Measurements from ENCODE around the gene PARVA.

The PARVA gene

GRCh38 chr11:12536566-12536965 is 159.2 kb downstream of the PARVA start:
- DNase-seq, result no peak

DNA sequence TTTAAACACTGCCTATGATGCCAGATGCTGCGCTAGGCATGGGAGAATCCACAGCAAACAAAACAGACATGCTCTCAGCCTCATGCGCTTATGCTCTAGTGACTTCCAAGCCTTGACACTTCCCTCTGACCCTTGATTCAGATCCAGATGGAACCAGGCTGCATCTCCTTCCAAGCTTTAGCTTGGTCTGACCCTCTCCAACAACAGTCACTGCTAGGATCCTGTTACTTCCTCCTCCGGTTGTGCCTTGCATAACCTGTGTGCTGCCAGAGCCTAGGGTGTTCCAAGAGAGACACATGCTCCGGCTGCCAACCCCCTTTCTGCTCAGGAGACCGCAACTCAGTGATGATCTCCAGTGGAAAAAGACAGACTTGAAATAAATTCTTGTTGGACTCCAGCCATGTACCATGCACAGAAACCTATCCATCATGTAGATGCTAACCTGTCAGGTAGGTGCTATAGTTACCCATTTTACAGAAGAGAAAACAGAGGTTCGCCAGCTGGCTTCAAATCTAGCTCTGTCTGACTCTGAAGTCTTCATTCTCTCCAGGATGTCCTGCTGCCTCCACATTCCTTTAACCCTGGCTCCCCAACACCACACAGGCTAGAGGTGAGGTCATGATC is 160.5 kb downstream of the PARVA start:
- no peak for DNase-seq

GRCh38 chr11:12538889-12539421 is 161.6 kb downstream of the PARVA start:
- DNase-seq, result no peak

- no peak for DNase-seq
Measured at GRCh38 chr11:12539572-12539971, 162.2 kb downstream of the PARVA start.

- no peak for DNase-seq
Measured at GRCh38 chr11:12540075-12540680, 162.8 kb downstream of the PARVA start.

DNA sequence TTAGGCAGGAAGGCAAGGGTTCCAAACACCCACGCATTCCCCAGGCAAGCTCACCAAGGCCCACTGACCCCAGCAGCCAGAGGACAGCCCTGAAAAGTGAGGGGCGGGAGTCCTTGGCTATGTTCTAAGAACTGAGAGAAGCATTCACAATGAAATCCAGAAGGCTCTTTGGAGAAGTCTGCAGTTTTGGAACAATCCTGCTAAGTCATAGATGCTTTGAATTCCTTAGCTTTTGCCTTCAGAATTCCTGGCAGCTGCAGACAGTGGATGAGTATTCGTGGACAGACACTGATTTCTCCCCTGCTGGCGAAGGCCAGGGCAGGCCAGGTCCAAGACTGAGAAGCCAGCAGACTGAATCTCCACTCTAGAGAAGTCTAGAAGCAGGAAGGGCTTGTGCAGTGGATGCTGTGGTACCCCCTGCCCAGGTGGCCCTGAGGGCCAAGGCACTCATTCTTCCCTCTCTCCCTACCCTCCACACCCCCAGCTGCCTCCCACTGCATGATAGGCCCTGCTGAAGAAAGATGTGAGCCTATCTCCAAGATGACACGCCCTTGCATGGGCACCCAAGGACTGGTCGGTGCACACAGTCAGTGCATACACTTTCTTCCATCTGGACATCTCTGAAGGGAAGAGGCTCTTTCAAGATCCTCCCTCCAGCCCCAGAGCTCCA is 163.7 kb downstream of the PARVA start:
- no peak for DNase-seq

- no peak for DNase-seq
Measured at GRCh38 chr11:12541583-12542151, 164.3 kb downstream of the PARVA start.

DNA sequence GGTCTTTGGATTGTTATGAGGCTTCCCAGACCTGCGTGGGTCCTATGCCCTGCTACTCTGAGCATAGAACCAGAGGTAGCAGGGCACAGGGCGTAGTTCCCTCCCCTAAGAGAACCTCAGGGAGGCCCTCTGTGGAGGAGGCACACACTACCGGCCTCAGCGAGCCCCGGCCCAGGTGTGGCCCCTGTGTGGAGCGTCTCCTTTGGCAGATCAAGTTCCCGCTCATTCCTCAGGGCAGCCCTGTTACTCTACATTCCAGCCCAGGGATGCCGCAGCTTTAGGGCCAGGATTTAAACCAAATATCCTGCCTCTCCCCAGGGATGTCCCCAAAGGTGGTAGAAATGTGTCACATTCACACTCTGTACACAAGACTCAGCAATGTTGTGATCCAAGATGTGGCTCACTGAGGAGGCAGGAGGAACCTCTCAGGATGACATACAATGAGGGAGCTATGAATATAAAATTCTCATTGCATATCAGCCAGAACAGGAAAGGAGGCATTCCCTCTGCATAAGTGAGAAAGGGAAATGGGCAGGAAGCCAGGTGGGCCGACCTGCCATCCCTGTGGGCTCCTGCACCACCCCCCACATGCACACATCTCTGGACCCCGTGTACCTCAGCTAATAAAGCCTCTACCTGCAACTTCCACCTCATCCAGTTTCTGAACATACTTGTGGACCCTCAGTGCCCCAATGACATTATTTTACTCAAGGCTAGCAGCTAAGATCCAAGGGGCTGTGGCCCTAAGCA is 165.0 kb downstream of the PARVA start:
- DNase-seq, result no peak

GRCh38 chr11:12543596-12544415 is 166.4 kb downstream of the PARVA start:
- no peak for DNase-seq

- no peak for DNase-seq
Measured at GRCh38 chr11:12544986-12545775, 167.8 kb downstream of the PARVA start.

DNA sequence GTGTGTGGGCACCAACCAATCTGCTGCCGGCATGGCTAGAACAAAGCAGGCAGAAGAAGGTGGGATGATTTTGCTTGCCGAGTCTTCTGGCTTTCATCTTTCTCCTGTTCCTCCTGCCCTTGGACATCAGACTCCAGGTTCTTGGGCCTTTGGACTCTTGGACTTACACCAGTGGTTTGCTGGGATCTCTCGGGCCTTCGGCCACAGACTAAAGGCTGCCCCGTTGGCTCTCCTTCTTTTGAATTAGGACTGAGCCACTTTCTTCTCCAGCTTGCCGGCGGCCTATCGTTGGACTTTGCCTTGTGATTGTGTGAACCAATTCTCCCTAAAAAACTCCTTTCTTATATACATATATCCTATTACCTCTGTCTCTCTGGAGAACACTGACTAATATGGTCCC is 168.8 kb downstream of the PARVA start:
- no peak for DNase-seq

DNA sequence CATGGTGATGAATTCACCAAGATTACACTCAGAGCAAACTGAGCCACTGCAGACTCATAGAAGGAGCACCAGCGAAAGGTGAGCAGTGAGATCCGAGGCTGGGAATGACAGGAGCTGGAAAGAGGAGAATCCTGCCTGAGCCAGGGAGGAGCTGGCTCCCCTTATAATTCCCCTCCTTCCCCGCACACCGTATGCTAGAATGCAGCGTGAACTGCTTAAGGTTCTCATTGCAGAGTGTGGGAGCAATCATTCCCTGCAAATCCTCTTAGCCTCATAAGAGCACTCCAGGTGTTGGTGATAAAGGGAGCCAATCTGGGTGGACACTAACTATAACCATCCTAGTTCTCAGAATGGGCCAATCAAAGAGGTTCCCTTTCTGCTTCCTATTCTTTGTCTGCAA is 169.3 kb downstream of the PARVA start:
- no peak for DNase-seq

- no peak for DNase-seq
Measured at GRCh38 chr11:12547953-12548650, 170.7 kb downstream of the PARVA start.

GRCh38 chr11:12552692-12553091 is 175.3 kb downstream of the PARVA start:
- no peak for DNase-seq

DNA sequence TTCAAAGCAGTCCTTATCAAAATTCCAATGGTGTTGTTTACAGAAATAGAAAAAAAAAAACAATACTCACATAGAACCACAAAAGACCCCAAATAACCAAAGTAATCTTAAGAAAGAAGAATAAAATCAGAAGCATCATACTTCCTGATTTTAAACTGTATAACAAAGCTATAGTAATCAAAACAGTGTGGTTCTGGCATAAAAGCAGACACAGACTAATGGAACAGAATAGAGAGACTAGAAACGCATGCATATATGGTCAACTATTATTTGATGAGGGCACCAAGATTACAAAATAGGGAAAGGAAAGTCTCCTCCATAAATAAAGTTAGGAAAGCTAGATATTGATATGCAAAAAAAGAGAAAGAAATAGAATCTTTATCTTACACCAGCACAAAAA is 176.8 kb downstream of the PARVA start:
- no peak for DNase-seq

DNA sequence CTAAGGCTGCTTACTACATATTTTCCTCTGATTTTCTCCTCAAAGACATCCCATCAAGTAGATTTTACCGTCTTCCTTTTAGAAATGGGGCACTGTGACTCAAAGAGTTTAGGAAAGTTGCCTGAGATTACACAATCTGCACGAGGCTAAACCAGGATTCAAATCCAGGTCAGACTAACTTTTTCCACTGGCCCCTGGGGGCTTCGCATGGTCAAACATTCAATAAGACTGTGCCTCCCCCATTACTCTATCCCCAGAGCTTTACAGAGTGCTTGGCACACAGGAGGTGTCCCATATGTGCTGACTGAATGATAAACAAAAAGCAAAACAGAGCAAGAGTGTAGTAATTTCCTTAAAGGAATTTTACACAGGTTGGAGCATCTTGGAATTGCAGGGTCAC is 178.8 kb downstream of the PARVA start:
- no peak for DNase-seq

GRCh38 chr11:12556788-12557384 is 179.5 kb downstream of the PARVA start:
- DNase-seq, result no peak

DNA sequence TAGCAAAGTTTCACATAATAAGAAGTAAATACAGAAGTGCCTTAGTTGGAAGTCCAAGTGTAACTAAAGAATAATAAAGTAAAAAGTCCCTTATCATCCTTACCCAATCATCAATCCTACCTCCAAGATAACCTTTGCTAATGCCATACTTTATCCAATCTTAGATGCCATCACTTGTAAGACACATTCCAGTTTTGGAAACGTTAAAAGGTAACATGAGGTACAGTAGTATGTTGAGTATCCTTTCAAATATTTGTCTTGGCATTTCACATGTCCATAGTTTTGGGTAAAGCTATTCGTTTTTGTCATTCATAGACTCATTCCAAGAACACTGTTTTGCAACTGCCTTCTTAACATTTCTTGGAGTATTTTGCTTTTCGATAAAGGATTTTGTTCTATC is 181.6 kb downstream of the PARVA start:
- no peak for DNase-seq

DNA sequence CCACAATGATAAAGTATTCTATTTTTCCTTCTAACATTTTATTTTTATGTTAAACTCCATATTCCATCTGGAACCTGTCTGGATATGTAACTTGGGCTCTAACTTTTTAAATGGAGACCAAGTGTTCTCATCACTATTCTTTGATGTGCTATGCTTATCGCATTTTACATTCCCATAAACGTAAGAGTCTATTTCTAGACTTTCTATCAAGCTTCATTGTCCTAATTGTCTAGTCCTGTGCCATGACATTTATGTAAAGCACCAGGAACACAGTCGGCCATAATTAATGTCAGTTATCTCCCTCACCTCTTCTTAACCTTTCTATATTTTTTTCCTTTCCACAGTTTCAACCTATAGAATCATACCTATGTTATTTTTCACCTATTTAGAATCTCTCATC is 183.0 kb downstream of the PARVA start:
- no peak for DNase-seq

- no peak for DNase-seq
Measured at GRCh38 chr11:12560861-12561260, 183.5 kb downstream of the PARVA start.
